K562 (cell line): ENCODE measurements around the gene LENG9. TPM values are rescaled to one million over a fixed set of nuclear protein-coding genes. Genes with fewer than 3 reads are reported as not detected.

Source experiments
- ARHGAP35 ChIP-seq: fragments of 450-650 bp; IDR thresholded peaks from 2 replicates; pipeline ENCODE4 v1.6.1; 2018; ENCODE audit not compliant: partially characterized antibody
- BDP1 ChIP-seq: IDR thresholded peaks from 3 replicates; pipeline ENCODE4 v1.6.1; 2011; ENCODE audit not compliant: insufficient read length, insufficient read depth
- CTCF ChIP-seq, 3 experiments: IDR thresholded peaks in 2 of 3; conservative IDR thresholded peaks in 1 of 3; 2 replicates each; pipeline ENCODE4 v1.5.1; 2011 to 2012; ENCODE audit warnings: low read length in 3 of 3, mild to moderate bottlenecking in 3 of 3, control low read depth in 2 of 3, improper control_type of control experiment in 1 of 3, inconsistent platforms in 1 of 3, low read depth in 1 of 3, mixed read lengths in 1 of 3, moderate library complexity in 1 of 3; ENCODE audit not compliant: insufficient read depth in 2 of 3
- CTCFL ChIP-seq: IDR thresholded peaks from 2 replicates; pipeline ENCODE4 v1.6.1; 2011; ENCODE audit warnings: borderline replicate concordance, low read depth, mild to moderate bottlenecking, moderate library complexity, low read length; ENCODE audit not compliant: insufficient read depth, poor library complexity, severe bottlenecking
- ERF ChIP-seq: fragments of 450-650 bp; formaldehyde crosslinking; IDR thresholded peaks from 2 replicates; pipeline ENCODE4 v1.4.0; 2020; ENCODE audit warnings: mild to moderate bottlenecking, mixed read lengths
- ESRRA ChIP-seq: fragments of 450-650 bp; IDR thresholded peaks from 2 replicates; pipeline ENCODE4 v1.6.1; 2014; ENCODE audit warnings: low read depth, mild to moderate bottlenecking, moderate library complexity, borderline replicate concordance
- FOXK2 ChIP-seq, 2 experiments: fragments of 450-650 bp; IDR thresholded peaks in 1 of 2; conservative IDR thresholded peaks in 1 of 2; 2 replicates each; pipeline ENCODE4 v1.6.1; 2016; ENCODE audit warnings: low read depth in 2 of 2, mild to moderate bottlenecking in 1 of 2
- GABPA ChIP-seq: fragments of 200-800 bp; sonication (Bioruptor generic); conservative IDR thresholded peaks from 2 replicates; pipeline ENCODE4 v1.6.1; 2016; ENCODE audit warnings: low read depth, missing genetic modification characterization, missing compliant biosample characterization
- HDAC8 ChIP-seq: fragments of 450-650 bp; IDR thresholded peaks from 2 replicates; pipeline ENCODE4 v1.6.1; 2016; ENCODE audit warnings: mild to moderate bottlenecking, missing genetic modification characterization, moderate library complexity, missing compliant biosample characterization
- HSF4 ChIP-seq: fragments of 250-450 bp; sonication (Bioruptor Pico); IDR thresholded peaks from 2 replicates; pipeline ENCODE4 v2.1.2; 2022; ENCODE audit warnings: mild to moderate bottlenecking, moderate library complexity, borderline replicate concordance
- MBD2 ChIP-seq: sonication (generic); IDR thresholded peaks from 2 replicates; pipeline ENCODE4 v1.6.1; 2016; ENCODE audit warnings: low read depth, borderline replicate concordance
- PBX2 ChIP-seq, 2 experiments: IDR thresholded peaks in 1 of 2; conservative IDR thresholded peaks in 1 of 2; 2 replicates each; pipeline ENCODE4 v1.6.1; 2016; ENCODE audit warnings: low read depth in 2 of 2, mild to moderate bottlenecking in 1 of 2, missing compliant biosample characterization in 1 of 2, missing genetic modification characterization in 1 of 2, moderate library complexity in 1 of 2
- PKNOX1 ChIP-seq: fragments of 450-650 bp; IDR thresholded peaks from 2 replicates; pipeline ENCODE4 v1.6.1; 2016
- POLR2A ChIP-seq: fragments of 450-650 bp; conservative IDR thresholded peaks from 2 replicates; pipeline ENCODE4 v1.6.1; 2016
- SIN3B ChIP-seq: fragments of 450-650 bp; IDR thresholded peaks from 2 replicates; pipeline ENCODE4 v1.6.1; 2017; ENCODE audit warnings: low read depth, mild to moderate bottlenecking, moderate library complexity
- USF1 ChIP-seq: sonication (generic); formaldehyde crosslinking; IDR thresholded peaks from 2 replicates; pipeline ENCODE4 v1.9.0; 2022; ENCODE audit warnings: mild to moderate bottlenecking, missing genetic modification reagents
- ZKSCAN1 ChIP-seq: fragments of 150-350 bp; IDR thresholded peaks from 2 replicates; pipeline ENCODE4 v1.6.1; 2016; ENCODE audit warnings: low read depth, low read length
- ZNF133 ChIP-seq: fragments of 250-450 bp; sonication (Bioruptor Pico); IDR thresholded peaks from 2 replicates; pipeline ENCODE4 v1.4.0; 2020; ENCODE audit warnings: mild to moderate bottlenecking
- polyA plus RNA-seq, 8 experiments: library from polyadenylated mRNA; depleted of rRNA in 4 of 8; stranded (reverse) in 5 of 8; unstranded in 3 of 8; fragments of >200 nt; fragmentation: Nextera tagmentation in 2 of 8; fragmentation: Illumina TruSeq in 1 of 8; extraction: Ambion mirVana in 2 of 8; extraction: Trizol in 1 of 8; gene quantifications; 2 replicates each; pipeline versions ENCODE4 v1.2.1 to v1.2.3, GENCODE V29; 2011 to 2014; ENCODE audit warnings: inconsistent platforms in 1 of 8, missing spikeins in 1 of 8
- total RNA-seq, 7 experiments: library from RNA; depleted of rRNA in 6 of 7; stranded (reverse); fragments of >200 nt in 6 of 7; fragmentation: Illumina TruSeq in 2 of 7; extraction: Trizol in 2 of 7; gene quantifications; 2 replicates each; pipeline versions ENCODE4 v1.2.1 to v1.2.3, GENCODE V29; 2011 to 2021; ENCODE audit warnings: low replicate concordance in 1 of 7

LENG9 gene
- total and polyA plus RNA-seq, 9 of the 15 experiments (the other 6 are each of a cell fraction or from before 2014, with no cell fraction given) = 0.06 to 0.64 (median 0.33) TPM; not detected in 1

DNA sequence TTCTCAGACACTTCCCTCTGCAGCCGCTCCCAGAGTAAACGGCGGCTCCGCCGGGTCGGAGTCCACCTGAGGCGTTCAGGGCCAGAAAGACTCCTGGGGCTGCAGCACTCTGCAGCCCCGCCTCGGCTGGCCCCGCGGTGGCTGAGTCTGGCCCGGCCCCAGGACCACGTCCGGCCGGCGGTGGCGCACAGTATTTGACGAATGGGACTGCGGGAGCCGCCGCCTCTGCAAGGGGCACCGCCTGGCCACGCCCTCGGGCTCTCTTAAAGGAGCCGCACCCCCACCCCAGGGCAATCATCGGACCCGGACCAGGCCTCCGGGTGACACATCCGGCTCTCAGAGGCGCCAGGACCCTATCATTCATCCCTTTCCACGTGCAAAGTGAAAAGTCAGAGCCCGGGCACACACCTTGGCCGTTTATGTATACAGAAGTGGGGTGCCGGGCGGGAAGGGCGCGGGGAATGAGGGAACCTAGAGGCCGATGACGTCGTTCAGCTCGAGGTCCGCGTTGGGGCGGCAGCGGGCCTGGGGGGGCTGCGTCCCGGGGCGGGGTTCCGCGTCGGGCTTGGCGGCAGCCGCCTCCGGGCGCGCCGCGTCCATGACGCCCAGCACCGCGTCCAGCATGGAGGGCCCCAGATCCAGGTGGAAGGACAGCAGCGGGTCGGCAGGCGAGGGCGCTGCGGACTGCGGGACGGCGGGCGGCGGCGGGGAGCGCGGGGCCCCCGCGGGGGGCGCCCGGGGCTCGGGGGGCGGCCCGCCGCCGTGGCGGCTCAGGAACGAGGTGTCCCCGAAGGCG, 1.2 kb upstream of the LENG9 start (continued):
- TF ChIP-seq ZKSCAN1 (peak; percentile 38; the same call in 1 of the 2 replicates), SIN3B (peak; percentile 26; the same call in 1 of the 2 replicates), HDAC8 (tag) (no peak), CTCFL (peak; percentile 68), FOXK2 (conservative IDR thresholded peaks at IDR 0.05 in 1 of 2, IDR thresholded peaks at IDR 0.05 in 1 of 2; ENCODE audit: low read depth in 2 of 2) (no peak), ERF (CRISPR knock-in tag) (peak; percentile 88), ESRRA (peak; percentile 30; the same call in 1 of the 2 replicates), GABPA (peak; percentile 71), HSF4 (CRISPR knock-in tag) (no peak), POLR2A (peak; percentile 79), ZNF133 (CRISPR knock-in tag) (no peak; the same call in 1 of the 2 replicates), ARHGAP35 (no peak), USF1 (CRISPR knock-in tag) (no peak), PBX2 (CRISPR knock-in tag; IDR thresholded peaks at IDR 0.05; ENCODE audit: low read depth) (no peak), PBX2 (tag; conservative IDR thresholded peaks at IDR 0.05; ENCODE audit: low read depth) (no peak), PKNOX1 (no peak), BDP1 (no peak), CTCF (IDR thresholded peaks at IDR 0.05 in 2 of 3, conservative IDR thresholded peaks at IDR 0.05 in 1 of 3; ENCODE audit: insufficient read depth in 2 of 3, low read depth in 1 of 3, low read length in 3 of 3) (peak in 2 of 3 experiments; percentile 5 to 6; a peak in 1 of 6 replicates), MBD2 (peak; percentile 40; the same call in 1 of the 2 replicates)
